GM19438 (cell line): ENCODE data around the gene UPK3BL2.
"Not testable (repeated sequence)": the region's sequence is repeated elsewhere in the genome, so short reads cannot be mapped to it uniquely, and the experiment has no call there.

Source experiments
- ATAC-seq: cut with Tn5 transposase; IDR thresholded peaks from one replicate; pipeline ENCODE4 v1.9.1; 2021; ENCODE audit warnings: low read depth; ENCODE audit not compliant: unreplicated experiment

UPK3BL2 gene

GRCh38 chr7:102496861-102497260 lies 46.6 kb downstream of the UPK3BL2 start:
- ATAC-seq: not testable (repeated sequence)

DNA sequence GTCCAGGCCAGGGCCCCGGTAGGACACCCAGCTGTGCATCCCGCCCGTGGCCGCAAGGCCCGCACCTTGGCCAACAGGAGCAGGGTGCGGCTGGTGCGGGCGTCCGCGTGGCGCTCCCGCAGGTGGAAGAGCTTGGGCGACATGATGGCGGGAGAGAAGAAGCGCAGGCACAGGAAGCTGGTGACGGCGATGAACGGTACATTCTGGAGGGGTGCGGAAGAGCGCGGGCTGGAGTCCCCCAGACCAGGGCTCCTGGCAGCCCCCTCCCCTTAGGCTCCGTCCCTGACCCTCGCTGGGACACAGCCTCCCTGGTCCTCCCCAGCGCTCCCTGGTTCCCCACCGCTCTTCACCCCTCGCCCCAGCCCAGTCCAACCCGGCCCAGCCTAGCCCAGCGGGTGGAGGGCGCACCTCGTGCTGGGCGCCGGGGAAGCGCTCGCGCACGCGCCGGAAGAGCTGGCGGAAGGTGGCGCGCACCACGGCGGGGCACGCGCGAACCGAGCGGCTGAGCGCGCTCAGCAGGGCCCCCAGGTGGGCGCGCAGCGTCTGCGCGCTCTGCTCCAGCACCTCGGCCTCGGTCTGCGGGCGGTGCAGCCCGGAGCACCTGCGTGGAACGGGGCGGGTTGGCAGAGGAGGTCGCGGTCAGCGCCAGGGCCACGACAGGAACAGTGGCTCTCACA lies 48.9 kb downstream of the UPK3BL2 start:
- ATAC-seq: peak; percentile 56

GRCh38 chr7:102494026-102494425 lies 49.5 kb downstream of the UPK3BL2 start:
- ATAC-seq: peak; percentile 7

- peak; percentile 28 for ATAC-seq
These were observed 50.1 kb downstream of the UPK3BL2 start for GRCh38 chr7:102493220-102493935.

- peak; percentile 45 for ATAC-seq
These were observed 52.9 kb downstream of the UPK3BL2 start for GRCh38 chr7:102490529-102491075.
